ENCODE results near the gene WDR43.

DNA sequence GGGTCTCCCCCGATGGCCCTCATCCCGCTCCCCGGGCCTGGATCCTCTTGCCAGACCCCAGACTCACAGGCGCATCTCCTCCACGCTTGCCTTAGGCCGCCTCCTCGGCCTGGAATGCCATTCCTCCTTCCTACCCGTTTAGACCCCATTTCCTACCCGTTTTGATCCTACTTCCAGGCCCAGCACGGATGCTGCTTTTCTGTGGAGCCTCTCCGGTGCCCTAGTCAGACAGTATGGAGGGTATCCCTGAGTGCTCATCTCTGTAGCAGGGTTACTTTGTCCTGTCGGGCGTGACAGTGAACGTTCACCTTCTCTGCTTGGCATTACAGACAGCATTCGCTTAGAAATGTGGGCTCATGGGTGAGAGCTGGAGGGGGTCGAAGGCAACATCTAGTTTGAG, 96.0 kb downstream of the WDR43 start:
- TF ChIP-seq POLR2A (IDR thresholded peaks at IDR 0.05; ENCODE audit: extremely low read depth, insufficient read length): no peak
- TF ChIP-seq, protein P1, sequence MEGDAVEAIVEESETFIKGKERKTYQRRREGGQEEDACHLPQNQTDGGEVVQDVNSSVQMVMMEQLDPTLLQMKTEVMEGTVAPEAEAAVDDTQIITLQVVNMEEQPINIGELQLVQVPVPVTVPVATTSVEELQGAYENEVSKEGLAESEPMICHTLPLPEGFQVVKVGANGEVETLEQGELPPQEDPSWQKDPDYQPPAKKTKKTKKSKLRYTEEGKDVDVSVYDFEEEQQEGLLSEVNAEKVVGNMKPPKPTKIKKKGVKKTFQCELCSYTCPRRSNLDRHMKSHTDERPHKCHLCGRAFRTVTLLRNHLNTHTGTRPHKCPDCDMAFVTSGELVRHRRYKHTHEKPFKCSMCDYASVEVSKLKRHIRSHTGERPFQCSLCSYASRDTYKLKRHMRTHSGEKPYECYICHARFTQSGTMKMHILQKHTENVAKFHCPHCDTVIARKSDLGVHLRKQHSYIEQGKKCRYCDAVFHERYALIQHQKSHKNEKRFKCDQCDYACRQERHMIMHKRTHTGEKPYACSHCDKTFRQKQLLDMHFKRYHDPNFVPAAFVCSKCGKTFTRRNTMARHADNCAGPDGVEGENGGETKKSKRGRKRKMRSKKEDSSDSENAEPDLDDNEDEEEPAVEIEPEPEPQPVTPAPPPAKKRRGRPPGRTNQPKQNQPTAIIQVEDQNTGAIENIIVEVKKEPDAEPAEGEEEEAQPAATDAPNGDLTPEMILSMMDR (IDR thresholded peaks at IDR 0.05; ENCODE audit: low read depth, low read length): no peak
- TF ChIP-seq, protein P2, sequence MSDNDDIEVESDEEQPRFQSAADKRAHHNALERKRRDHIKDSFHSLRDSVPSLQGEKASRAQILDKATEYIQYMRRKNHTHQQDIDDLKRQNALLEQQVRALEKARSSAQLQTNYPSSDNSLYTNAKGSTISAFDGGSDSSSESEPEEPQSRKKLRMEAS (IDR thresholded peaks at IDR 0.05; ENCODE audit: low read depth, low read length): no peak

All from NB4 (cell line).